HG03575 (cell line): ENCODE results near the gene RETREG3.
A peak's percentile ranks its signal among the peaks of the same experiment; 100 is the strongest.

Source experiments
- ATAC-seq: cut with Tn5 transposase; IDR thresholded peaks from one replicate; pipeline ENCODE4 v1.9.1; 2021; ENCODE audit not compliant: unreplicated experiment, insufficient number of reproducible peaks, low FRiP score; ENCODE audit errors: extremely low read depth

The RETREG3 gene

DNA sequence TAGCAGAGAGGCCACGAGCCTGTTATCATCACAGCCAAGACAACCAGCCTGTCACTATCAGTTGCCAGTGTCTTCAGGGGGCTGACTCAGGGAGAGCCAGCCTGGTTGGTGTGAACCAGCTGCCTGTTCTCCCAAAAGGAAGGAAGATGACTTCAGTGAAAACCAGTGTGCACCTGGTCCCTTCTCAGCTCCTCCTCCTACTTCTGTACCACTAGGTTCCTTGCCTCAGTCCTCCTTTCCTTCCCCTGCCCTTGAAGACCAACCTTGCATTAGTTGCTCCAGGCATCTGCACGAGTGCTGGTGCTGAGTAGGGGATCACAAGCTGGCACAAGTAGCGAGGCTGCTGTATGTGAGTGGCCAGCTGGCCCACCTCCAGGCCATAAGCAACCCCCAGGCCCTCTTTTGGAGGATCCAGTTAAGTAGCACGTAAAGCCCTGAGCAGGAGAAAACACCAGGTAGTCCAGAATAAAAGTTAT, 8.8 kb upstream of the RETREG3 start:
- no peak for ATAC-seq

DNA sequence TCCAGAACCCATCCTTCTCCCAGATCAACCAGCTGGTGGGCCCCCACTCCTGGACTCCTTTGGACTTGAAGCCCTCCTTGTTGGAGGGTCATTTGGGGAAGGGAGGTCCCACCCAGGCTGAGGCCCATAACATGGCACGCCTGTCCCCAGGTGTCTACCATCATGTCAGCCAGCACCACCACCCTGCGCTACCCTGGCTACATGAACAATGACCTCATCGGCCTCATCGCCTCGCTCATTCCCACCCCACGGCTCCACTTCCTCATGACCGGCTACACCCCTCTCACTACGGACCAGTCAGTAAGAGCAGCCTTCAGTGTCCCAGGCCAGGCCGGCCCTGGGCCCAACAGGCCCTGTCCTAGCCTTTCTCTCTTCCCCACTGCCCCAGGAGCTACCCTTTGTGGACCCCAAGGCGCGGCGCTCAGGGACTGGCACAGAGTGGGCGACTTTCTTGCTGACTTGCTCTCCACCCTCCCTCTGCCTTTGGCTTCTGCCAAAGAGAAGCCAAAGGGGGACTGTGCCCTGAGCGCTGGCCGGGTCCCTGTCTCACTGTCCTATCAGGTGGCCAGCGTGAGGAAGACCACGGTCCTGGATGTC, 4.6 kb upstream of the RETREG3 start:
- ATAC-seq: no peak

DNA sequence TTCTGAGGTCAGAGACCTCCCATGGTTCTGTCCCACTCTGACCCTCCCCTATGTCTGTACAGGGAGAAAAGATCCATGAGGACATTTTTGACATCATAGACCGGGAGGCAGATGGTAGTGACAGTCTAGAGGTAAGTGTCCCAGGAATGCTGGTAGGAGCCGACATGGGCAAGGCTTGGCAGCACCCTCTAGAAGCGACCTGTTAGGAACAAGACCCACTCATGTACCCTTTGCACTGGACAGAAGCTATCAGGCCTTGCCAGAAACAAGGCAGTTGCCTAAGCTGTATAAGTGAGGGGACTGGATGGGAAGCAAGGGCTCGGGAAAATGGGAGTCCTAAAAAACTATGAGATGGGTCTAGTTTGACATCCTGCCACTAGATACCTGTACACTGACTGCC, 2.8 kb upstream of the RETREG3 start:
- ATAC-seq: no peak

DNA sequence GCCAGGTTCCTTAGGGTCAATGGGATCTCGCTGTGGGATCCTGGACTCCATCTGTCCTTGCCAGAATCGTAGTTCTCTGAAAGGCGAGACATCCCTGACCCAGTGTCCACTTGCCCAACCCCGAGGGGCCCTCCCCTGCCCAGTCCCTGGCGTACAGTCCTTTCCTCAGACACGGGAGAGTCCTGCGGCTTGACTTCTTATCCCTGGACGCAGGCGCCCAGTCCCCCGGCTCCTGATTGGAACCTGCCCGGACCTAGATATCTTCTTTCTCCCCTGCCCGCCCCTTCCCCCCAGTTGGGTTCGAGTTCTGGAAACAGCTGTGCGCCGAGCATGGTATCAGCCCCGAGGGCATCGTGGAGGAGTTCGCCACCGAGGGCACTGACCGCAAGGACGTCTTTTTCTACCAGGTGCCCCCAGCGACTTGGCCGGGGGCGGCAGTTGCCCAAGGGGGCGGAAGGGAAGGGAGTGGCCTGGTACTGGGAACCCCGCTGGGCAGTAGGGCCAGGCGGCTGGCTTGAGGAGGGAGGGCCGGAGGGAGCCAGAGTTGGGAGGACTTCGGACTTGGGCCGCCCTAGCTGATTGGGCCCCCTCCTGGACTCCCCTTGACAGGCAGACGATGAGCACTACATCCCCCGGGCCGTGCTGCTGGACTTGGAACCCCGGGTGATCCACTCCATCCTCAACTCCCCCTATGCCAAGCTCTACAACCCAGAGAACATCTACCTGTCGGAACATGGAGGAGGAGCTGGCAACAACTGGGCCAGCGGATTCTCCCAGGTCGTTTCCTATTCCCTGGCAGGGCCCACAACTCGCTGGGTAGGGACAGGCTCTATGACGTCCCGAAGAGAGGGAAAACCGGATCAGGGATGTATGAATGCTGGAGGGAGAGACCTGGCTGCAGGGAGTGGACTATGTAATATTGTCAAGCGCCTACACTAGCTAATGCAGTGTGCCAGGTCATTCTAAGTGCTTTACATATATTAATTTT, 934 bp upstream of the RETREG3 start:
- ATAC-seq: peak; percentile 10

DNA sequence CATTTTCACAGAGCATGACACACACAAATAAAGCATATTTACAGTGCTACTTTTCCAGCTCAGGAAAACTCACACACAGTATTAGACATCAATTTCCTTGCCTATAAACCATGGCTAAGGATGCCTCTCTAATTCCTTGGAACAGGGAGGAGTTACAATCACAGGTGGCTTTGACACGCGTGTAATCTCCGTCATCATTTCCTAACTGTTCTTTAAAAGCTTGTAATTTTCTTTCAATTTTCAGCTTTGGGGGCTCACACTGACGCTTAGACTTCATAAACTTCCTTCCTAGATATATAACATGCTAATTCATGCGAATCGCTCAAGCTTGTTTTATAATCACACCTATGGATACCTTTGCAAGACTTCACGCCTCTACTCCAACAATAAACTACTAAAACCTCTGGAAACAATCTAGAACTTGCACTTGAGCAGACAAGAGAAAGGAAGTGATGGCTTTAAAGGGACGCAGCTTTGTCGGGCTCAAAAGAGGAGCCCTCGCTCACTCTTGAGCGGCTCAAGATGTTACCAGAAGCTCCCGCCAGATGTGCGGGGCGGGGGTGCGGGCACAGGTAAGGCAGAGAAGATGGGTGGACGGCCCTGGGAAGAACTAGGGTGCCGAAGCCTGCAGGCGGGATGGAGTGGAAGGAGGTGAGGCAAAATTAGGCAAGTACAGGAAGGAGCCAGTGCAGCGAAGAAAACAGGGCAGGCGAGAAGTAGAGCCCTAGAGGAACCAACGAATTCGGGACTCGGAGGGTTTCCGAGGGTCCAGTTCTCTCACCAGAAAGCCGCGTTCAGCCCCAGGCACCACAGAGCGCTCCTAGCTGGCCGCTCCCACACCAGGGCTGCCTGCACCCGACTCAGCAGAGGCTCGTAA, 631 bp downstream of the RETREG3 start:
- no peak for ATAC-seq

DNA sequence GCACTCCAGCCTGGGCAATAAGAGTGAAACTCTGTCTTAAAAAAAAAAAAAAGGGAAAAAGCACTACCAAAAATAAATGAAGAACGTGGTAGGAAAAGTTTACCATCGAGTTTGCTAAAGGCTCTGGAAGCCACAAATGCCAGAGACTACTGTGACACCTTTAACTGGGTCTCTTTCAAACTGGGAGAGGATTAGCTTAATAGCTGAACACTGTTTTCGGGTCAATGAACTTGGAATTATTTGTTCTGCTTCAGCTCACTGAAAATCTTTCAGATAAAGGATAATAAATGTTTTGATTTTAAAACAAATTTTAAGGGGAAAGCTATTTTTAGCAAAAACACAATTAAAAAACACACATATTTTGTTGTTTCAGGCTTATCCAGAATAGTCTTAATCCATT, 1.4 kb downstream of the RETREG3 start:
- ATAC-seq: no peak

DNA sequence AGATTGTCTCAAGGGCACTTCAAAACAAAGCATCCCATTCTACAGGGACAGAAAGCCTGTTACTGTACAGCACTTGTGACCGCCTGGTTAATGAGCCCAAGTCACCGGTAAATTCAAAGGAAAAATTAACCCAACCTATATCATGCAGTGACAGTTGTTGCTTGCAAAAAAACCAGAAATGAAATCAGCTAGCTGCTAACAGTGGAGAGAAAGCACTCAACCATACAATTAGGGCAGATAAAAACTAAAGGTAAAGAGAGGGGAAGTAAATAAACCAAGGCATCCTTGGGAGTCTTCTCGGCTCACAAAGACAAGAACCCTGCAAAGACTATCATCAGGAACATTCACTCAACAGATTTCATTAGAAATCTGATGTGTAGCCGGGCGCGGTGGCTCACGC, 5.9 kb downstream of the RETREG3 start:
- no peak for ATAC-seq

DNA sequence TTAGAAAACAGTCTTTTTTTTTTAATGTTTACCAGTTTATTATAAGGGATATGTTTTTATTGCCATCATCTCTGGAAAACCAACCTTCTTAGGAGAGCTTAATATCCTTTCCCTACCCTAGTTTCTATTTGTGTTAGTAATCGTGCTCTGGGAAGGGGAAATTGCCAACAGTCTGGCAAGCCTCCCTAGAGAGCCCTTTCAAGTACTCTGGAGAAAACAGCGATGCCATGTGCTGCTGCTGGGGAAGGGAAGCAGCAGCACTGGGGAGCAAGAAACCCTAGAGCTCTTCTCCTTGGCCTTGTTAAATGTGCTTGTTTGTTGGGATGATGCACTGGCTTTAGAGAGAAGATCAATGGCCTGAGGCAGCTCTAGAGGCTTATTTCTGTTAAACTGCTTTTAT, 10.3 kb downstream of the RETREG3 start:
- no peak for ATAC-seq

DNA sequence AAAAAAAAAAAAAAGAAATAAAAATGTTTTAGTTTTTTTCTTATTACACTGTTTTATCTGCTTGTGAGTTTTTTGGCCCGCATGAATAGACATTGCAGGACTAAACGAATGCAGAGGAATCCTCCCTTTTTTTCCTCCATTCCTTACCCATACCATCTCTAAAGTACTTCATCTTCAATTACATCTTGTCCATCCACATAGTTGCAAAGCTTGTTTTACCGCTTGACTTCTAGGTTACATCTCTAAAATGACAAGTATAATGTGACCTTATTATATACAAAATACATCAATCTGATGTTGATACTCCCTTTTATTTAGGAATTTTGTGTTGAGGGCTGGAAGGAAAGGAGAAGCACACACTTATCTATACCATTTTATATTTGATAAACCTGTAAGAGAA, 12.8 kb downstream of the RETREG3 start:
- ATAC-seq: no peak

DNA sequence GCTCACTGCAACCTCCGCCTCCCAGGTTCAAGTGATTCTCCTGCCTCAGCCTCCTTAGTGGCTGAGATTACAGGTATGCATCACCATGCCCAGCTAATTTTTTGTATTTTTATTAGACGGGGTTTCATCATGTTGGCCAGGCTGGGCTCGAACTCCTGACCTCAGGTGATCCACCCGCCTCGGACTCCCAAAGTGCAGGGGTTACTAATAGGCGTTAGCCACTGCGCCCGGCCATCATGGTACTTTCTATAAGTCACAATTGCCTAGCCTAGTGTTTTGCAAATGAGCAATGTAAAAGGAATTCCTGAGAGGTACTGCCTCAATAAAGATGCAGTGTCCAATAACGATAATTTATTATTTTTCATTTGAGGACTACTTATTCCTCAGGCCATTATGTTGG, 17.8 kb downstream of the RETREG3 start:
- ATAC-seq: no peak

DNA sequence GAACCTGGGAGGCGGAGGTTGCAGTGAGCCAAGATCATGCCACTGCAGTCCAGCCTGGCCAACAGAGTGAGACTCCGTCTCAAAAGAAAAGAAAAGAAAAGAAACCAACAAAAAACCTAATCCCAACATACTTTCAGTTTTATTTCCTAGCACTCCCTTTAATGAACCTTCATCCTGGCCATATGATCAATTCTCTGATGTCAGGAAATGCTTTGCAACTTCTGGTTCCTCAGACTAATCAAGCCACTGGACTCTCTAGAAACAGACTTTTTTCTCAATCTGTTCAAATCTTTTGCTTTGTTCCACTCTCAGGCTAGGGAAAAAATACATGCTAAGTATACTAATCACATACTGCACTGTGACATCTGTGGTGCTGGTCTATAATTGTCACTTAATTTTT, 18.3 kb downstream of the RETREG3 start:
- ATAC-seq: no peak

DNA sequence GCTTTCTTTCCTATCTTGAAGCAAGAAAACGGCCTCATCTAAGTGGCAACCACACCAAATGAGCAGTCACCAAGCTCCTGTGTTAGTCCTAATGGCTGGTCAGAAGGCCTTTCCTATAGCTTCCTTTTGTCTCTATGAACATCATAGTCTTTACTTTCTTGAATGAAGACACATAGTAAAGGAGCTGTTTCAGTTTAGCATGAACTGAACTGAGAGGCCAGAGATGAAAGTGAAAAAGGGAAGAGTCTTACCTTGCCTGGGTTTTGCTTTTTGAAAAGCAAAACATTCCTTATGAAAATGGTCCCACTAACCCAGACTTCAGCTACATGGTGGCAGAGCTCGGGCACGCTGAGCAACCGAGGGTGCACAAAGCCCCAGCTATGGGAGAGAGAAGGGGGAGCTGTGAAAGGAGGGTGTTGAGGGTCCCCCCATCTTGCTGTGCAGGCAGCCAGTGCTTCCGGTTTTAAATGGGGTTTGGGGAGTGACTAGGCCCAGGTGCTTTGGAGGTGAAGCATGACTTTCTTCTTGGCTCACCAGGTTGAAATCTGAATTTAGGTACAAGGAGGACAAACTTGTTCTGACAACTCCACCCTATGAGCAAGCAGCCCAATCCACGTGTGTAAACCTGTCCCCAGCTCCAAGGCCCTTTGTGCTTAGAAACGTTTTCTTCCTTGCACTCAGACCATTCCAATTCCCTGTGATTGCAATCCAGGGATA, 22.5 kb downstream of the RETREG3 start:
- ATAC-seq: no peak

DNA sequence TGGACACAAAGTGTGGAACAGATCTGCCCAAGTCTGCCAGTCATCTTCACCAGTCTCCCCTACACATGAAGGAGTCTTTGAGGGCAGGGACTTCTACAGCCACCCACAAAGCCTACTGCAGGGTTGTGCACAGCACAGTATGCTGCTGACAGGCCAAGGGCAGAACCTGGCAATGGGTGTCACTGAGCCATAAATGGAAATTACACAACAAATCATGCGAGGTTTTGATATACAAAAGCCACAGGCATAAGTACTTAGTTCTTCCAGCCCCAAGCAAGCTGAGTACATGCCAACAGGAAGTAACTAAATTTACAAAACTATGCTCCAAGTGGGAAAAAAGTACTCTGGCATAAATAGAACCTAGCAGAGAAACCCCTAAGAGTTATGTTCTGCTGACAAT, 23.8 kb downstream of the RETREG3 start:
- no peak for ATAC-seq

DNA sequence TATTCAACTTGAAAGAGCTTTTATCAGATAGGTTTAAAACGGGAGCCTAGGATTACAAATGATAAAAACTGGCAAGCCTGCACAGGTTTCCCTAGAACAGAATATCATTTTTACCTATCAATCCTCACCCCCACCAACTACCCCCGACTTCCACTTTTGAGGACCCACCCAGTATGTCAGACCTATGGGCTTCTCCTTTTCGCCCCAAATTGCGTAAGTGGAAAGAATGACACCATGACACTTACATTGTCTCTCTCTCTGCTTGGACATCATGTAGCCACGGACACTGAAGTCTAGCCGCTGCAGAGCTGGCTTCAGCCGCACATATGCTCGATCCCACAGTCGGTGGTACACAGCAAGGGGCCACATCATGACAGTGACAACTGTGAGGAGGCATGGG, 24.3 kb downstream of the RETREG3 start:
- ATAC-seq: no peak

DNA sequence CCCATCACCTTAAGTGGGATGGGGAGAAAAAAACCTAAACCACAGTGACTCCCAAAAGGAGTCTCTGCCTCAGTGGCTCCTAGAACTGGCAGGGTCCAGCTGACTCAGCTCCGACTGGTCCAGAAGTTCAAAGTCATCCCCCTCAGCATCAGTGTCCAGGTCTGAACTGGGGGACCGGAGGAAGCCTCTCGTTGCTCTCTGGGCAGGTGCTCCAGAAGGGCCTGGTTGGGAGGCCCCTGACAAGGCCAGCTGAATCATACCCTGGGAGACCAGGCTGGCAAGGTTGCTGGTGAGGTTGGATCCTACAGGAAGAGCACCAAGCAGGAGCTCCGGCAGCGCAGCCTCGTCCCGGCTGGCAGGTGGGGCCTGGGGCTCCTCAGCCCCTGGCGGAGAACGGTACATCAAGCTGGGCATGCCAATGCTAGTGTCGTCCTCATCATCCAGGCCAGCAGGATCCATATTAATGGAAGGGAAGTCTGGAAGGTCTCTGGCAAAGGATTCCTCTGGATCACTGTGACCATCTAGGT, 27.4 kb downstream of the RETREG3 start:
- ATAC-seq: no peak

DNA sequence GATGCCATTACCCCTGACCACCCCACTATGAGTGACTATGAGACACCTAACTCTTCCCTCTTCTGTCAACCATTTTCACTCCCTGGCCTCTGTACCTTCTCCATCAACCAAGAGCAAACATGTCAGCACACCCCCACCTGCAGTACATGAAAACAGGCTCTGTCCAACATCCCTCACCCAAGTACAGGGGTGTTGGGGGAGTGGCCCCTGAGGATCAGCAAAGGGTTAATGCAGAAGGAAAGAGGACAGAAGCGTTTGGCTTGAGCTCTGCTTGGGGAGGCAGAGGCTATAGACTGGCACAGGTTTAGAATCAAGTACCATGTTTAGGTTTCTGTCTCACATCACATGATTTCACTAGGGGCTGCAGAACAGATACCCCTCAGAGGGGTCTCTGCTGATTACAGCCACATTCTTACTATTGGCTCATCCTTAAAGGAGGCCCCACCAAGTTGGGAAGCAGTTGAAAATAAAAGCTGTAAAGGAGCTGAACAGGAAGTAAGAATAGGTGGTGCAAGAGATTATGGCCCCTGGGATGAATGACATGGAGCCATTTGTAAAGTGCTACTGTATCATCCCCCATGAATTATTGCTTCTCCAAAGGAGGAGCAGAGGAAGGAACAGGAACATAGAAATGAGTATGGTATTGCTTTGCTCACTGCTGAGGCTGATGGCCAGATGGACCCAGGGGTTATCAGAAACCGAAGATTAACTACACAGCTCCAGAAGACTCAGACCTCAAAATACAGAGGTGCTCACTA, 29.2 kb downstream of the RETREG3 start:
- ATAC-seq: no peak

DNA sequence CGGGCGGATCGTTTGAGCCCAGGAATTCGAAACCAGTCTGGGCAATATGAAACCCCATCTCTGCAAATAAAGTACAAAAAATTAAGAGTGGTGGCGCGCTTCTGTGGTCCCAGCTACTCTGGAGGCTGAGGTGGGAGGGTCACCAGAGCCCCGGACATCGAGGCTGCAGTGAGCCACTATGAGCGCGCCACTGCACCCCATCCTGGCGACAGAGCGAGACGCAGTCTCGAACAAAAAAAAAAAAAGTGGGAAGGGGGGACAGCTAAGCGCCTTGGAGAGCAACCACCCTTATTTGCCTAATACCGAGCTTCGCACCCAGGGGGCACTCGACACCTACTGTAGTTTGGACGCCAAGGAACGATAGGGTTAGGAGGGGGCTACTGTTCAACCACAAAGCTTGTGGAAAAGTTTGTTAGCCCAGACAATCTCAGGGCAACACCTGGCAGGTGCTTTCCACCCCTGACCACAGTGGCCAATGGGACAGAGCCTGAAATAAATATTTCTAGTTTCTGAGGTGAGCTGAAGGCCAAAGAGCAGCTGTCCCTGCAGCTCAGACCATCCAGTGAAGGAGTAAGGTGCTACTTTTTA, 30.8 kb downstream of the RETREG3 start:
- ATAC-seq: no peak
